Measurements from ENCODE around the gene AATF. TPM values are rescaled to one million over a fixed set of nuclear protein-coding genes. Genes with fewer than 3 reads are reported as not detected.
A peak's percentile ranks its signal among the peaks of the same experiment; 100 is the strongest.

The AATF gene
- total RNA-seq, 2 experiments from 2014 or later = 40.3 to 40.8 TPM

- no peak overlapping the region for H3K4me3 ChIP-seq (ENCODE audit: low read length)
- no peaks in the 10 kb centered on the region for H3K9me3 ChIP-seq (ENCODE audit: control insufficient read depth in 1 of 2, insufficient read depth in 1 of 2, low read length in 2 of 2)
- peaks cover 42% of the 10 kb centered on the region for H3K4me1 Mint-ChIP-seq (ENCODE audit: low read depth)
- ChIA-PET CTCF (no interaction called here), POLR2A (no interaction called here)
- no peak overlapping the region for H3K4me3 Mint-ChIP-seq
- DNase-seq (no peak), ATAC-seq (ENCODE audit: poor library complexity) (no peak)
- no peaks in the 10 kb centered on the region for H3K27me3 ChIP-seq (ENCODE audit: control insufficient read depth in 1 of 2, insufficient read depth in 2 of 2, low read length in 2 of 2)
- peaks cover 23% of the 10 kb centered on the region for H3K36me3 Mint-ChIP-seq (ENCODE audit: low read depth)
- H3K4me1 ChIP-seq (ENCODE audit: insufficient read depth, low read length) = peaks cover 29% of the 10 kb centered on the region
- H3K27ac ChIP-seq (ENCODE audit: low read depth in 1 of 2, low read length in 2 of 2) = no peak overlapping the region
- intact Hi-C loops (cut with DNase I, micrococcal nuclease) = no loop called here
- H3K27ac Mint-ChIP-seq = no peak overlapping the region
- H3K9me3 Mint-ChIP-seq = no peaks in the 10 kb centered on the region
- no peak for TF ChIP-seq CTCF (IDR thresholded peaks at IDR 0.05)
- peaks cover 13% of the 10 kb centered on the region for H3K36me3 ChIP-seq (ENCODE audit: insufficient read depth, low read length)
- H3K27me3 Mint-ChIP-seq = no peaks in the 10 kb centered on the region
These were observed 137.6 kb downstream of the AATF start for GRCh38 chr17:37086334-37086733.

- DNase-seq (no peak), ATAC-seq (ENCODE audit: poor library complexity) (no peak)
- ChIA-PET CTCF (interaction anchor here (0.6 kb wide), 1 partner anchor 14 kb away, joined by 3 read pairs; no protein-coding TSS in a partner anchor), POLR2A (no interaction called here)
- H3K36me3 Mint-ChIP-seq (ENCODE audit: low read depth) = peaks cover 23% of the 10 kb centered on the region
- H3K9me3 ChIP-seq (ENCODE audit: control insufficient read depth in 1 of 2, insufficient read depth in 1 of 2, low read length in 2 of 2) = no peaks in the 10 kb centered on the region
- H3K27ac Mint-ChIP-seq = no peak overlapping the region
- no peaks in the 10 kb centered on the region for H3K27me3 Mint-ChIP-seq
- no peak overlapping the region for H3K4me3 ChIP-seq (ENCODE audit: low read length)
- TF ChIP-seq CTCF (IDR thresholded peaks at IDR 0.05) = no peak
- peaks cover 13% of the 10 kb centered on the region for H3K36me3 ChIP-seq (ENCODE audit: insufficient read depth, low read length)
- H3K4me1 ChIP-seq (ENCODE audit: insufficient read depth, low read length) = peaks cover 33% of the 10 kb centered on the region
- no peaks in the 10 kb centered on the region for H3K27me3 ChIP-seq (ENCODE audit: control insufficient read depth in 1 of 2, insufficient read depth in 2 of 2, low read length in 2 of 2)
- H3K9me3 Mint-ChIP-seq = no peaks in the 10 kb centered on the region
- intact Hi-C loops (cut with DNase I, micrococcal nuclease) = no loop called here
- H3K4me3 Mint-ChIP-seq = no peak overlapping the region
- H3K27ac ChIP-seq (ENCODE audit: low read depth in 1 of 2, low read length in 2 of 2) = no peak overlapping the region
- H3K4me1 Mint-ChIP-seq (ENCODE audit: low read depth) = peaks cover 42% of the 10 kb centered on the region
These were observed 138.2 kb downstream of the AATF start for GRCh38 chr17:37086948-37087347.

- Mint-ChIP-seq H3K27ac (peak overlapping the region; percentile 89), H3K36me3 (ENCODE audit: low read depth) (peaks cover 23% of the 10 kb centered on the region), H3K9me3 (no peaks in the 10 kb centered on the region), H3K4me3 (no peak overlapping the region), H3K27me3 (no peaks in the 10 kb centered on the region), H3K4me1 (ENCODE audit: low read depth) (peaks cover 42% of the 10 kb centered on the region)
- intact Hi-C loops (cut with DNase I, micrococcal nuclease) = no loop called here
- DNase-seq = no peak
- ChIA-PET POLR2A (no interaction called here), CTCF (no interaction called here)
- Histone ChIP-seq H3K27me3 (ENCODE audit: control insufficient read depth in 1 of 2, insufficient read depth in 2 of 2, low read length in 2 of 2) (no peaks in the 10 kb centered on the region), H3K36me3 (ENCODE audit: insufficient read depth, low read length) (peaks cover 13% of the 10 kb centered on the region), H3K4me3 (ENCODE audit: low read length) (no peak overlapping the region), H3K27ac (ENCODE audit: low read depth in 1 of 2, low read length in 2 of 2) (no peak overlapping the region), H3K9me3 (ENCODE audit: control insufficient read depth in 1 of 2, insufficient read depth in 1 of 2, low read length in 2 of 2) (no peaks in the 10 kb centered on the region), H3K4me1 (ENCODE audit: insufficient read depth, low read length) (peaks cover 33% of the 10 kb centered on the region)
- ATAC-seq (ENCODE audit: poor library complexity) = no peak
- no peak for TF ChIP-seq CTCF (IDR thresholded peaks at IDR 0.05)
These were observed 138.9 kb downstream of the AATF start for GRCh38 chr17:37087683-37088082.
